Colonic mucosa (tissue), 4 donors: ENCODE results near the gene ADIRF. TPM values are rescaled to one million over a fixed set of nuclear protein-coding genes. Genes with fewer than 3 reads are reported as not detected.
"Not testable (repeated sequence)": the region's sequence is repeated elsewhere in the genome, so short reads cannot be mapped to it uniquely, and the experiment has no call there.

Experiments used
- DNase-seq: peaks from one replicate; pipeline ENCODE4 v3.0.0-alpha.2; 2020
- H3K27ac ChIP-seq: fragments of 200-600 bp; one replicate; pipeline ENCODE4 v1.8.0; 2021
- H3K27me3 ChIP-seq: fragments of 200-600 bp; one replicate; pipeline ENCODE4 v1.8.0; 2021
- H3K36me3 ChIP-seq: fragments of 200-600 bp; one replicate; pipeline ENCODE4 v1.8.0; 2021
- H3K4me1 ChIP-seq: fragments of 200-600 bp; one replicate; pipeline ENCODE4 v1.8.0; 2021; ENCODE audit warnings: mild to moderate bottlenecking
- H3K4me3 ChIP-seq: fragments of 200-600 bp; one replicate; pipeline ENCODE4 v1.8.0; 2021
- H3K9ac ChIP-seq, 2 donors: one replicate each; pipeline ENCODE4 v1.7.0; 2013; ENCODE audit warnings: control low read depth in 2 of 2, low read depth in 2 of 2, low read length in 2 of 2
- H3K9me3 ChIP-seq: fragments of 200-600 bp; one replicate; pipeline ENCODE4 v1.8.0; 2021
- intact Hi-C: fragments of 100-400 bp; cut with DNase I; formaldehyde crosslinking; loops from one replicate; pipeline ENCODE4 v1.14.1; 2022
- total RNA-seq, 2 donors: library from RNA; stranded (reverse); fragmentation: NEBNext Ultra II Directional in 1 of 2; extraction: Animal tissue kit (Norgen Biotek cat#: 25700) in 1 of 2; gene quantifications; one replicate each; pipeline ENCODE4 v1.2.1, GENCODE V29; 2021
- TF ChIP-seq, protein P1 (sequence below): fragments of 200-600 bp; IDR thresholded peaks from one replicate; pipeline ENCODE4 v1.8.0; 2022; ENCODE audit warnings: antibody characterized with exemption, mild to moderate bottlenecking
- donor health status: healthy.
- donor health status: DM: no; HTN: no; CAD: no.
- donor health status: DM: no; HTN: no; CAD: no.

ADIRF gene
- total RNA-seq, 2 donors from 2014 or later = 41.5 to 91.2 TPM

GRCh38 chr10:86979977-86980448 lies 11.7 kb downstream of the ADIRF start:
- TF ChIP-seq, protein P1, sequence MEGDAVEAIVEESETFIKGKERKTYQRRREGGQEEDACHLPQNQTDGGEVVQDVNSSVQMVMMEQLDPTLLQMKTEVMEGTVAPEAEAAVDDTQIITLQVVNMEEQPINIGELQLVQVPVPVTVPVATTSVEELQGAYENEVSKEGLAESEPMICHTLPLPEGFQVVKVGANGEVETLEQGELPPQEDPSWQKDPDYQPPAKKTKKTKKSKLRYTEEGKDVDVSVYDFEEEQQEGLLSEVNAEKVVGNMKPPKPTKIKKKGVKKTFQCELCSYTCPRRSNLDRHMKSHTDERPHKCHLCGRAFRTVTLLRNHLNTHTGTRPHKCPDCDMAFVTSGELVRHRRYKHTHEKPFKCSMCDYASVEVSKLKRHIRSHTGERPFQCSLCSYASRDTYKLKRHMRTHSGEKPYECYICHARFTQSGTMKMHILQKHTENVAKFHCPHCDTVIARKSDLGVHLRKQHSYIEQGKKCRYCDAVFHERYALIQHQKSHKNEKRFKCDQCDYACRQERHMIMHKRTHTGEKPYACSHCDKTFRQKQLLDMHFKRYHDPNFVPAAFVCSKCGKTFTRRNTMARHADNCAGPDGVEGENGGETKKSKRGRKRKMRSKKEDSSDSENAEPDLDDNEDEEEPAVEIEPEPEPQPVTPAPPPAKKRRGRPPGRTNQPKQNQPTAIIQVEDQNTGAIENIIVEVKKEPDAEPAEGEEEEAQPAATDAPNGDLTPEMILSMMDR = no peak
- intact Hi-C loops = loop anchor here (10.0 kb wide), 1 partner anchor 115 kb away; the partner anchor contains the start of genes GLUD1 and SHLD2

GRCh38 chr10:86981020-86981419 lies 12.7 kb downstream of the ADIRF start:
- H3K36me3 ChIP-seq, H3K9me3 ChIP-seq, H3K27me3 ChIP-seq, intact Hi-C loops, H3K4me3 ChIP-seq, H3K9ac ChIP-seq, H3K27ac ChIP-seq, DNase-seq, H3K4me1 ChIP-seq: not testable (repeated sequence)

More at GRCh38 chr10:86979977-86980448, 11.7 kb downstream of the ADIRF start:
- peak; percentile 57 for DNase-seq
- Histone ChIP-seq H3K9me3 (no peaks in the 10 kb centered on the region), H3K4me3 (no peak overlapping the region), H3K4me1 (no peaks in the 10 kb centered on the region), H3K36me3 (no peaks in the 10 kb centered on the region), H3K27ac (no peak overlapping the region), H3K27me3 (no peaks in the 10 kb centered on the region), H3K9ac (peak overlapping the region in 1 of 2 donors; percentile 46)

DNA sequence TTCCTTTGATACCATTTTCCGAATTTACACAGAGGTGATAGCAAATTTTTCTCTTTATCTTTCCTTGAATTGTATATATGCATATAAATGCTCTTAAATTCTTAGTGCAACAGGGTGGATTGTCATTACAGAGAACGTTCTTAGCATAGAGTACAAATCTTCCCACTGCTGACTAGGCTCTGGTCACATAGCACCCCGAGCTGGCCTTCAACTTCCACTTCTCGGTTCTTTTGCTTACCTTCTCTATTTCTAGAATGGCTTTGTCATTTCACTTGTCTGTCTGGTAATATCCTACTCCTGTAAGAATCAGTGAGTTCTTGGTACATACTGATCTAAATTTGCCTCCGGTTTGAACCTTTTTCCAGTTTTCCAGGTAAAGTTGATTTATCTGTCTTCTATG lies 13.4 kb downstream of the ADIRF start:
- intact Hi-C loops = no loop called here
- no peaks in the 10 kb centered on the region for H3K4me1 ChIP-seq
- TF ChIP-seq, protein P1 = no peak

GRCh38 chr10:86984498-86984897 lies 16.2 kb downstream of the ADIRF start:
- DNase-seq, H3K4me1 ChIP-seq, H3K27ac ChIP-seq, H3K4me3 ChIP-seq, H3K27me3 ChIP-seq, intact Hi-C loops, H3K36me3 ChIP-seq, H3K9ac ChIP-seq, H3K9me3 ChIP-seq: not testable (repeated sequence)

More for the DNA sequence above, 13.4 kb downstream of the ADIRF start:
- Histone ChIP-seq H3K27ac (no peak overlapping the region), H3K9me3 (no peaks in the 10 kb centered on the region), H3K9ac (no peak overlapping the region), H3K4me3 (no peak overlapping the region), H3K27me3 (no peaks in the 10 kb centered on the region), H3K36me3 (no peaks in the 10 kb centered on the region)
- DNase-seq = no peak

GRCh38 chr10:86988520-86988919 lies 20.2 kb downstream of the ADIRF start:
- no peak overlapping the region for H3K4me3 ChIP-seq
- no peak overlapping the region for H3K9ac ChIP-seq
- intact Hi-C loops = no loop called here
- no peak overlapping the region for H3K27ac ChIP-seq
- H3K4me1 ChIP-seq = no peaks in the 10 kb centered on the region
- H3K27me3 ChIP-seq = no peaks in the 10 kb centered on the region
- H3K36me3 ChIP-seq = no peaks in the 10 kb centered on the region
- TF ChIP-seq, protein P1 = no peak
- DNase-seq = no peak
- H3K9me3 ChIP-seq = no peaks in the 10 kb centered on the region

DNA sequence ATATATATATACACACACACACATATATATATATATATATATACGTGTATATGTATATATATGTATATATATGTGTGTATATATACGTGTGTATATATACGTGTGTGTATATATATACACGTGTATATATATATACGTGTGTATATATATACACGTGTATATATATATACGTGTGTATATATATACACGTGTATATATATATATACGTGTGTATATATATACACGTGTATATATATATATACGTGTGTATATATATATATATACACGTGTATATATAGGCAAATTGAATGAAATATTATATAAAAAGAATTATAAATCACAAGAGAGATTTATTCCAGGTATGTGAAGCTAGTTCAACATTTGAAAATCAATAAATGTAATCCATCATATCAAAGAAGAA lies 23.1 kb downstream of the ADIRF start:
- H3K27me3 ChIP-seq, H3K9me3 ChIP-seq, H3K36me3 ChIP-seq, H3K27ac ChIP-seq, H3K4me3 ChIP-seq, DNase-seq, H3K9ac ChIP-seq, intact Hi-C loops, H3K4me1 ChIP-seq: not testable (repeated sequence)

GRCh38 chr10:86992456-86992855 lies 24.2 kb downstream of the ADIRF start:
- Histone ChIP-seq H3K27me3 (no peaks in the 10 kb centered on the region), H3K4me3 (no peak overlapping the region), H3K9me3 (no peaks in the 10 kb centered on the region), H3K4me1 (no peaks in the 10 kb centered on the region), H3K27ac (no peak overlapping the region), H3K36me3 (no peaks in the 10 kb centered on the region), H3K9ac (no peak overlapping the region)
- no peak for DNase-seq
- intact Hi-C loops = no loop called here
- TF ChIP-seq, protein P1 = no peak
